Progenitor cell of endocrine pancreas (in vitro differentiated cells): ENCODE measurements around the gene SCN8A. TPM values are rescaled to one million over a fixed set of nuclear protein-coding genes. Genes with fewer than 3 reads are reported as not detected.

ENCODE experiments used
- DNase-seq: peaks from one replicate; pipeline ENCODE4 v3.0.0; 2021; ENCODE audit warnings: low spot score; ENCODE audit not compliant: unreplicated experiment
- H3K27ac Mint-ChIP-seq: 2 replicates; pipeline ENCODE4 v1.8.0; 2021; ENCODE audit warnings: mild to moderate bottlenecking, moderate library complexity, mixed read lengths
- H3K27me3 Mint-ChIP-seq: 2 replicates; pipeline ENCODE4 v1.8.0; 2021; ENCODE audit warnings: mixed read lengths
- H3K36me3 Mint-ChIP-seq: 2 replicates; pipeline ENCODE4 v1.8.0; 2022; ENCODE audit warnings: mixed read lengths; ENCODE audit not compliant: insufficient read depth
- H3K4me1 Mint-ChIP-seq: 2 replicates; pipeline ENCODE4 v1.8.0; 2021; ENCODE audit warnings: low read depth, mixed read lengths
- H3K4me3 Mint-ChIP-seq: 2 replicates; pipeline ENCODE4 v1.8.0; 2021; ENCODE audit warnings: low read depth, mild to moderate bottlenecking, moderate library complexity, mixed read lengths
- H3K9me3 Mint-ChIP-seq: 2 replicates; pipeline ENCODE4 v1.8.0; 2021; ENCODE audit warnings: low read depth, mixed read lengths
- total RNA-seq: library from RNA; stranded (reverse); gene quantifications from 2 replicates; pipeline ENCODE4 v1.2.1, GENCODE V29; 2021
- TF ChIP-seq, protein P1 (sequence below): fragments of 200-600 bp; sonication (generic); IDR thresholded peaks from one replicate; pipeline ENCODE4 v1.5.0; 2021; ENCODE audit warnings: antibody characterized with exemption, mild to moderate bottlenecking; ENCODE audit not compliant: unreplicated experiment

Gene SCN8A
- total RNA-seq, 1 donor from 2014 or later = 9.8 TPM

DNA sequence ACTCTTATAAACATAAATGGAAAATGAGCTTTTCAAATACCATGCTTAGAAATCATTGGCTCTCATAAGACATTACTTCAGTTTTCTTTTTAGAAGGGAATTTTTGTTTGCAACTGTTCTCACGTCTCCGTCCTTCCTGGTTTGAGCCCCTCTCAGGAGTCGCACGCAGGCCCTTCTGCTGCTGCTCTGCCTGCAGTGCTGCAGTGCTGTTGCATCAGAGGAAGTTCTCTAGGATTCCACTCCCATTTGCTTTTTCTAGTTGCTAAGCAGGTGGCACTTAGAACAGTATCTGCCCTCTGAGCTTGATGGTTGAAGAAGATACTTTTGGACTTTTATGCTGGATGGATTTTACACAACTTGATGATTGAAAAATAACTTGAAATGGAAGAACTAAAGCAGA lies 70.8 kb downstream of the SCN8A start:
- DNase-seq = no peak
- H3K9me3 Mint-ChIP-seq = peaks cover 10% of the 10 kb centered on the region
- H3K27me3 Mint-ChIP-seq = no peaks in the 10 kb centered on the region
- TF ChIP-seq, protein P1, sequence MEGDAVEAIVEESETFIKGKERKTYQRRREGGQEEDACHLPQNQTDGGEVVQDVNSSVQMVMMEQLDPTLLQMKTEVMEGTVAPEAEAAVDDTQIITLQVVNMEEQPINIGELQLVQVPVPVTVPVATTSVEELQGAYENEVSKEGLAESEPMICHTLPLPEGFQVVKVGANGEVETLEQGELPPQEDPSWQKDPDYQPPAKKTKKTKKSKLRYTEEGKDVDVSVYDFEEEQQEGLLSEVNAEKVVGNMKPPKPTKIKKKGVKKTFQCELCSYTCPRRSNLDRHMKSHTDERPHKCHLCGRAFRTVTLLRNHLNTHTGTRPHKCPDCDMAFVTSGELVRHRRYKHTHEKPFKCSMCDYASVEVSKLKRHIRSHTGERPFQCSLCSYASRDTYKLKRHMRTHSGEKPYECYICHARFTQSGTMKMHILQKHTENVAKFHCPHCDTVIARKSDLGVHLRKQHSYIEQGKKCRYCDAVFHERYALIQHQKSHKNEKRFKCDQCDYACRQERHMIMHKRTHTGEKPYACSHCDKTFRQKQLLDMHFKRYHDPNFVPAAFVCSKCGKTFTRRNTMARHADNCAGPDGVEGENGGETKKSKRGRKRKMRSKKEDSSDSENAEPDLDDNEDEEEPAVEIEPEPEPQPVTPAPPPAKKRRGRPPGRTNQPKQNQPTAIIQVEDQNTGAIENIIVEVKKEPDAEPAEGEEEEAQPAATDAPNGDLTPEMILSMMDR = no peak
- no peak overlapping the region for H3K4me3 Mint-ChIP-seq
- H3K4me1 Mint-ChIP-seq = peaks cover 13% of the 10 kb centered on the region
- no peaks in the 10 kb centered on the region for H3K36me3 Mint-ChIP-seq
- no peak overlapping the region for H3K27ac Mint-ChIP-seq

DNA sequence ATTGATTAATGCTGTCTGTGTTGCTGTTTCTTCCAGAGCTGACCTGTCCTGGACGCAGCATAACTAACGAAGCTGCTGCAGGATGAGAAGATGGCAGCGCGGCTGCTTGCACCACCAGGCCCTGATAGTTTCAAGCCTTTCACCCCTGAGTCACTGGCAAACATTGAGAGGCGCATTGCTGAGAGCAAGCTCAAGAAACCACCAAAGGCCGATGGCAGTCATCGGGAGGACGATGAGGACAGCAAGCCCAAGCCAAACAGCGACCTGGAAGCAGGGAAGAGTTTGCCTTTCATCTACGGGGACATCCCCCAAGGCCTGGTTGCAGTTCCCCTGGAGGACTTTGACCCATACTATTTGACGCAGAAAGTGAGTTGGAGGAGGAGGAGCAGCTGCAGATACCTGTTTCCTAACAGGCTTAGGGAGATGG lies 71.7 kb downstream of the SCN8A start:
- no peak for DNase-seq
- Mint-ChIP-seq H3K36me3 (no peaks in the 10 kb centered on the region), H3K27ac (peak overlapping the region; percentile 23), H3K4me3 (no peak overlapping the region), H3K27me3 (no peaks in the 10 kb centered on the region), H3K4me1 (peaks cover 13% of the 10 kb centered on the region), H3K9me3 (peaks cover 6% of the 10 kb centered on the region)
- TF ChIP-seq, protein P1 = no peak

DNA sequence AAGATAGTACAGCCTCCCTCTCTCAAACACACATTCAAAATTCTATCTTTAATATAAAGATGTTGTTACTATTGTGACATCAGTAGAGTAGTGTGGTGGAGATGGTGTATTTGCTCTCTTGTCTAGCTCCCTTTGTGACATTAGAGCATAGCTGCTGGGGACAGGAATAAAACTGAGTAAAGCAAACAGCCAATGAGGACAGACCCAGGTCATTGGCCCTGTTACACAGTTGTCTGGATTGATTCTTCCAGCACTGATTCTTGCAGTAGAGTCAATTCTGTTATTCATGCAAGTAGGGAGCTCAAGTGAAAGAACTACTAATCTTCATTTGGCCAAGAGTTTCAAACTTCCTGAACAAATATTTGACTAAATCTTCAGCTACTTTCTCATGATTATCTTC lies 72.4 kb downstream of the SCN8A start:
- Mint-ChIP-seq H3K27ac (no peak overlapping the region), H3K4me1 (peaks cover 13% of the 10 kb centered on the region), H3K4me3 (no peak overlapping the region), H3K9me3 (peaks cover under 1% of the 10 kb centered on the region), H3K27me3 (no peaks in the 10 kb centered on the region), H3K36me3 (no peaks in the 10 kb centered on the region)
- no peak for DNase-seq
- TF ChIP-seq, protein P1 = no peak

DNA sequence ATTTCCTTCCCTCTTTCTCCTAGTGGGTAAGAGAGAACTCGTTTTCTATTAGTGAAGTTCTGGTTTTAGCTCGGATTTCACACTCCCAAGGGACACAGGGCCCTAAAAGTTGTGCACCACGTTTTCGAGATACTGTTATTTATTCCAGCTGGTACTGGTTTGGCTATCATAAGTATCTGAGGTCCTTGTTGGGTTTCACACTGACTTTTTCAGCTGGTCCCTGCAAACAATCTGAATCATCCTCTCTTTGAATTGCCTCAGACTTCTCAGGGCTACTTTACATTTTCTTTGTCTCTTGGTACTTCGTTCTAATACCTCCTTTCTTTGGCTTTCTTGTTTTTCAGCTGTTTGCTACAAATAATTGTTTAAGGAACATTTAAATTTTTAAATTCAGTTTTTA lies 75.7 kb downstream of the SCN8A start:
- Mint-ChIP-seq H3K27me3 (no peaks in the 10 kb centered on the region), H3K36me3 (no peaks in the 10 kb centered on the region), H3K9me3 (no peaks in the 10 kb centered on the region), H3K4me3 (no peak overlapping the region), H3K27ac (no peak overlapping the region), H3K4me1 (peaks cover 13% of the 10 kb centered on the region)
- DNase-seq = no peak
- TF ChIP-seq, protein P1 = no peak

DNA sequence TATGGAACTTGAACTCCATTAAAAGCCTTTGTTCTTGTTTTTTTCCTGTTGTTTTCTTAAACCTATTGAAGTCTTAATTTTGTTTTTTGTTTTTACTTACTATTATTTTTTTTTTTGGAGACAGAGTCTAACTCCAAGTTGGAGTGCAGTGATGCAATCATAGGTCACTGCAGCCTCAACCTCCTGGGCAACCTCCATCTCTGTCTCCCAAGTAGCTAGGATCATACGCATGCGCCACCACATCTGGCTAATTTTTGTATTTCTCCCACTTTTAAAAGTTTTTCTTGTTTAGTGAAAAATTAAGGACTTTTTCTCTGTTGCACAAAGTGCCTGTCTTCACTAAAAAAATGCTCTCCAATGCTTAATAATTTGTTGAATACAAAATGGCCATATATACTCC lies 76.2 kb downstream of the SCN8A start:
- Mint-ChIP-seq H3K27ac (no peak overlapping the region), H3K9me3 (no peaks in the 10 kb centered on the region), H3K4me3 (no peak overlapping the region), H3K4me1 (peaks cover 11% of the 10 kb centered on the region), H3K27me3 (no peaks in the 10 kb centered on the region), H3K36me3 (no peaks in the 10 kb centered on the region)
- TF ChIP-seq, protein P1 = no peak
- no peak for DNase-seq
